Measurements from ENCODE around the gene IMMP2L.

- no peak for TF ChIP-seq POLR2A (IDR thresholded peaks at IDR 0.05)
- TF ChIP-seq, protein P1, sequence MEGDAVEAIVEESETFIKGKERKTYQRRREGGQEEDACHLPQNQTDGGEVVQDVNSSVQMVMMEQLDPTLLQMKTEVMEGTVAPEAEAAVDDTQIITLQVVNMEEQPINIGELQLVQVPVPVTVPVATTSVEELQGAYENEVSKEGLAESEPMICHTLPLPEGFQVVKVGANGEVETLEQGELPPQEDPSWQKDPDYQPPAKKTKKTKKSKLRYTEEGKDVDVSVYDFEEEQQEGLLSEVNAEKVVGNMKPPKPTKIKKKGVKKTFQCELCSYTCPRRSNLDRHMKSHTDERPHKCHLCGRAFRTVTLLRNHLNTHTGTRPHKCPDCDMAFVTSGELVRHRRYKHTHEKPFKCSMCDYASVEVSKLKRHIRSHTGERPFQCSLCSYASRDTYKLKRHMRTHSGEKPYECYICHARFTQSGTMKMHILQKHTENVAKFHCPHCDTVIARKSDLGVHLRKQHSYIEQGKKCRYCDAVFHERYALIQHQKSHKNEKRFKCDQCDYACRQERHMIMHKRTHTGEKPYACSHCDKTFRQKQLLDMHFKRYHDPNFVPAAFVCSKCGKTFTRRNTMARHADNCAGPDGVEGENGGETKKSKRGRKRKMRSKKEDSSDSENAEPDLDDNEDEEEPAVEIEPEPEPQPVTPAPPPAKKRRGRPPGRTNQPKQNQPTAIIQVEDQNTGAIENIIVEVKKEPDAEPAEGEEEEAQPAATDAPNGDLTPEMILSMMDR (IDR thresholded peaks at IDR 0.05), result no peak
Measured at GRCh38 chr7:111510062-111510461, 52.2 kb downstream of the IMMP2L start.
